Measurements from ENCODE around the gene FAM131B.

Gene FAM131B

GRCh38 chr7:143320620-143321019 lies 41.9 kb downstream of the FAM131B start:
- DNase-seq, result no peak

GRCh38 chr7:143318661-143319060 lies 43.9 kb downstream of the FAM131B start:
- no peak for DNase-seq

- DNase-seq, result no peak
Measured at GRCh38 chr7:143316492-143316891, 46.0 kb downstream of the FAM131B start.

- DNase-seq, result no peak
Measured at GRCh38 chr7:143315776-143316175, 46.7 kb downstream of the FAM131B start, which contains the start of gene CLCN1. TSS of gene CLCN1 (plus strand) at chr7:143316111. CDS start at chr7:143316213, 102 bp downstream.

- DNase-seq, result no peak
Measured at GRCh38 chr7:143314127-143314526, 48.4 kb downstream of the FAM131B start.

GRCh38 chr7:143308632-143309031 lies 53.9 kb downstream of the FAM131B start:
- no peak for DNase-seq

DNA sequence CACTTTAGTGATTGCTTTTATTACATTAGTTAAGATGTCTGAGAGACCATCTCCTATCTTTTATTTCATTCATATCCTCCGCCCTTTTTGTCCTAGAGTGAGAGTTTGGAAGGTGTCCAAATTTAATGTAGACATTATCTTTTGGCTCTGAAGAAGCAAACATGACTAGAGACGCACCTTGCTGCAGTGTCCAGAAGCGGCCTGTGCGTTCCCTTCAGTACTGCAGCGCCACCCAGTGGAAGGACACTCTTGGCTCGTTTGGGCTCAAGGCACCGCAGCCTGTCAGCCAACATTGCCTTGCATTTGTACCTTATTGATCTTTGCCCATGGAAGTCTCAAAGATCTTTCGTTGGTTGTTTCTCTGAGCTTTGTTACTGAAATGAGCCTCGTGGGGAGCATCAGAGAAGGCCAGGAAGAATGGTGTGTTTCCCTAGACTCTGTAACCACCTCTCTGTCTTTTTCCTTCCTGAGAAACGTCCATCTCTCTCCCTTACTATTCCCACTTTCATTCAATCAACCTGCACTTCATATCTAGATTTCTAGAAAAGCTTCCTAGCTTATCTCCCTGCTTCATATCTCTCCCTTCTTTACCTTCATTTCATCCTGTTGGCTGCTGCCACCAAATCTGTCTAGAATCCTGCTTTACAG lies 57.0 kb downstream of the FAM131B start:
- DNase-seq, result peak; percentile 68 to 71

- no peak for DNase-seq
Measured at GRCh38 chr7:143304938-143305337, 57.6 kb downstream of the FAM131B start.

DNA sequence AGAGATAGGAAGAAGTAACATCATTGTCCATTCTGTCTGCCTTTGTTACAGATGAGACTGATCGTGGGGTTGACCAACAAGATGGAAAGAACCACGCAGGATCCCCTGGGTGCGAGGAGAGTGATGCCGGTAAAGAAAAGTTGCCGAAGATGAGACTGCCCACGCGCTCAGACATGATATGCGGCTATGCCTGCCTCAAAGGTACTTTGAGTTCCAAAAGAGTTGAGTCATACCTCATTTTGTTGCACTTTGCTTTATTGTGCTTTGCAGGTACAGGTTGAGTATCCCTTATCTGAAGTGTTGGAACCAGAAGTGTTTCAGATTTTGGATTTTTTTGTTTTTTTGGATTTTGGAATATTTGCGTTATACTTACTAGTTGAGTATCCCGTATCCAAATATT lies 58.8 kb downstream of the FAM131B start:
- DNase-seq, result no peak

Data from activated CD4-positive, alpha-beta T cell treated with anti-CD3 and anti-CD28 coated beads, Interleukin-2, amount 50 U/mL, for 4 hours (primary cell).